Erythroblast (primary cell): Measurements from ENCODE around the gene KLF7.

Experiments used
- GATA1 ChIP-seq: IDR thresholded peaks from 2 replicates; pipeline ENCODE4 v1.6.1; 2011; ENCODE audit warnings: low read depth, mild to moderate bottlenecking, control low read depth, low read length, moderate library complexity
- POLR2A ChIP-seq: IDR thresholded peaks from 2 replicates; pipeline ENCODE4 v1.6.1; 2011; ENCODE audit warnings: mild to moderate bottlenecking, low read length

DNA sequence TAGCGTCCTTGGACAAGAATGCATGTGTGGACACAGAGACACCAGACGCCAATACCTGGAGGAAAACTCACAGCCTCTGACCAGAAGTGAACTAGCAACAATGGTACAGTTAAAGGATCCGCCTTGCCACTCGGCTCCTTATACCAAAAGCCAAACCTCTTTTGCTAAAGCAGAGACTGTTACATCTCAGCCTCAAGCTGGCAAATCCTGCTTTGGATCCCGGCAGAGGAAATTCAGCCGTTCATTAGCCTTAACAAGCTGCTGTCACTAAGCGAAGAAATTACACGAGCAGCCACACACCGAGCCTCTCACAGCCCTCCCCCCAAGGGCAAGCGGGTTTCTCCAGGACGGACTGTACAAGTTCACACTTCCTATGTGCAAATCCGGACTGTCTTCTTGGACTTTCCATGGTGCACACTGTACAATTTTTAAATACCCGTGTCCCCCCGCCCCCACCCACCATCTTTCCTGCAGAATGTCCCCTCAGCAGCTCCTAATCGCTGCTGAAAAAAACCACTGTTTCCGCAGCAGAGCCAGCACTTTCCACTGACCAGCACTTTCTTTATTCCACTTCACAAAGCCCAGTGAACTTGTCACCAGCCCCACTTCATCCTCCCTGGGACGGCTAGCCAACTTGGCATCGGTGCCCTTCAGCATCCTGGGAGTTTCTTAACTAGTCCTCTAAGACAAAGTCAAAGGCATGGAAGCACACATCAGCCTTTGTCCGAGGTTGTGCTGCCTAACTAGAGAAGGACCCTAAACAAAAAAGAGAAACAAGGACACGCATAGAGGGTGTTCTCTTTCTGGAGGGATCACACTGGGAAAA is 1.5 kb downstream of the KLF7 start:
- TF ChIP-seq POLR2A (no peak), GATA1 (no peak)
